HG02623 (cell line): ENCODE measurements around the gene COPG1.
"Not testable (repeated sequence)": the region's sequence is repeated elsewhere in the genome, so short reads cannot be mapped to it uniquely, and the experiment has no call there.

ENCODE experiments used
- ATAC-seq: cut with Tn5 transposase; IDR thresholded peaks from one replicate; pipeline ENCODE4 v1.9.1; 2021; ENCODE audit warnings: moderate library complexity; ENCODE audit not compliant: unreplicated experiment

Gene COPG1

GRCh38 chr3:129249284-129250065, at the start of gene COPG1:
TSS of gene COPG1 (plus strand) at chr3:129249606. CDS start at chr3:129249710, 104 bp downstream.
- peak; percentile 92 for ATAC-seq

GRCh38 chr3:129204473-129204872, 44.9 kb upstream of the COPG1 start:
- no peak for ATAC-seq

GRCh38 chr3:129205109-129205832, 44.1 kb upstream of the COPG1 start:
- ATAC-seq = no peak

GRCh38 chr3:129207479-129207878, 41.9 kb upstream of the COPG1 start:
- ATAC-seq = no peak

GRCh38 chr3:129211345-129211744, 38.1 kb upstream of the COPG1 start:
- no peak for ATAC-seq

GRCh38 chr3:129211772-129212171, 37.6 kb upstream of the COPG1 start:
- no peak for ATAC-seq

- ATAC-seq = no peak
These were observed 36.2 kb upstream of the COPG1 start for GRCh38 chr3:129213238-129213637.

GRCh38 chr3:129218742-129219141, 30.7 kb upstream of the COPG1 start:
- no peak for ATAC-seq

GRCh38 chr3:129224387-129224786, 25.0 kb upstream of the COPG1 start:
- not testable (repeated sequence) for ATAC-seq

GRCh38 chr3:129224984-129225393, 24.4 kb upstream of the COPG1 start:
- no peak for ATAC-seq

GRCh38 chr3:129226374-129226773, 23.0 kb upstream of the COPG1 start:
- ATAC-seq = no peak

- ATAC-seq = no peak
These were observed 20.4 kb upstream of the COPG1 start for GRCh38 chr3:129228891-129229585.

- no peak for ATAC-seq
These were observed 18.9 kb upstream of the COPG1 start for GRCh38 chr3:129230311-129231019.

GRCh38 chr3:129231331-129232119, 17.9 kb upstream of the COPG1 start:
- ATAC-seq = no peak

- ATAC-seq = peak; percentile 81
These were observed 15.9 kb upstream of the COPG1 start for GRCh38 chr3:129233538-129233937.

GRCh38 chr3:129234441-129234840, 15.0 kb upstream of the COPG1 start:
- no peak for ATAC-seq

GRCh38 chr3:129235344-129235917, 14.0 kb upstream of the COPG1 start:
- ATAC-seq = no peak

- no peak for ATAC-seq
These were observed 10.3 kb upstream of the COPG1 start for GRCh38 chr3:129238945-129239705.

GRCh38 chr3:129239991-129240390, 9.4 kb upstream of the COPG1 start:
- no peak for ATAC-seq
